C4-2B (cell line): ENCODE results near the gene DEAF1.

Experiments used
- H3K27ac ChIP-seq: fragments of 450-650 bp; 2 replicates; pipeline ENCODE4 v1.5.1; 2017
- CTCF ChIP-seq: fragments of 450-650 bp; conservative IDR thresholded peaks from 2 replicates; pipeline ENCODE4 v1.5.1; 2017; ENCODE audit warnings: mild to moderate bottlenecking
- ZFX ChIP-seq: fragments of 450-650 bp; IDR thresholded peaks from 2 replicates; pipeline ENCODE4 v1.6.1; 2017

The DEAF1 gene

DNA sequence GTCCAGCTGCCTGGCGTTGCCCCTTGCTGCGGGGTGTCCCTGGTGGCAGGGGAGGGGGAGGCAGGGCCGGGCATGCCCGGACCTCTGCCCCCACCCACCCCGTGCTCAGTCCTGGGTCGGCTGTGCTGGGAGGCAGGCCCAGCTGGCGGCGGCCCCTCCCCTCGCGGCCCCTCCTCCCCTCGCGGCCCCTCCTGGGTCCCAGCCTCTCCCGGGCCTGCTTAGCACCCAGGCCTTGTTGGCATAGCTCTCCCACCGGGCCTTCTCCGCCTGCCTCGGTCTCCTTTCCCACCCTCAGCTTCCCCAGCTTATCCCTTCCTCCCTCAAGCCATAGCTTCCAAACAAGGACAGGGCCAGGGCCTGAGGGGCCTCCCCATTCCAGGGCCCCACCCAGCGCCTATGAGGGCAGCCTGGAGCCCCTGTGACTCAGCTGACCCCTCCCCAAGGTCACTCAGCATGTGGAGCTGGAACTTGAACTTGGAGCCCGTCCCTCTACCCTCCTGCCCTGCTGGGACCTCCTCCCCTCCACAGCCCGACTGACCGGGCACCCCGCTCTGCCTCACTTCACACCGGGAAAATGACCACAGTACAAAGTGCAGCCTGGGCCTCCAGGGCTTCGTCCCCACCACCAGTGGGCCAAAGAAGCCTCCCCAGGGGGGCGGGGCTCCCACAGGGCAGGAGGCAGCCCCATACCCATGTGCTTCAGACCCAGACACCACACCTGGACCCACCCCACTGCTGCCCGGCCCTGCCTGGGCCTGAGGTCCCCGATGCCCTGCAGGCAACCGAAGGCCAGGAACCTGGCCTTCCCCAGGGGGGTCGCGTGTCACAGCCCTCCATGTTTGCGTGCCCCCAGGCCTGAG, 12.2 kb upstream of the DEAF1 start:
- TF ChIP-seq ZFX (no peak), CTCF (no peak)
- peak overlapping the region; percentile 98 for H3K27ac ChIP-seq

- TF ChIP-seq ZFX = no peak
- TF ChIP-seq CTCF = no peak
- peak overlapping the region; percentile 98 for H3K27ac ChIP-seq
These were observed 11.5 kb upstream of the DEAF1 start for GRCh38 chr11:706439-706956.

DNA sequence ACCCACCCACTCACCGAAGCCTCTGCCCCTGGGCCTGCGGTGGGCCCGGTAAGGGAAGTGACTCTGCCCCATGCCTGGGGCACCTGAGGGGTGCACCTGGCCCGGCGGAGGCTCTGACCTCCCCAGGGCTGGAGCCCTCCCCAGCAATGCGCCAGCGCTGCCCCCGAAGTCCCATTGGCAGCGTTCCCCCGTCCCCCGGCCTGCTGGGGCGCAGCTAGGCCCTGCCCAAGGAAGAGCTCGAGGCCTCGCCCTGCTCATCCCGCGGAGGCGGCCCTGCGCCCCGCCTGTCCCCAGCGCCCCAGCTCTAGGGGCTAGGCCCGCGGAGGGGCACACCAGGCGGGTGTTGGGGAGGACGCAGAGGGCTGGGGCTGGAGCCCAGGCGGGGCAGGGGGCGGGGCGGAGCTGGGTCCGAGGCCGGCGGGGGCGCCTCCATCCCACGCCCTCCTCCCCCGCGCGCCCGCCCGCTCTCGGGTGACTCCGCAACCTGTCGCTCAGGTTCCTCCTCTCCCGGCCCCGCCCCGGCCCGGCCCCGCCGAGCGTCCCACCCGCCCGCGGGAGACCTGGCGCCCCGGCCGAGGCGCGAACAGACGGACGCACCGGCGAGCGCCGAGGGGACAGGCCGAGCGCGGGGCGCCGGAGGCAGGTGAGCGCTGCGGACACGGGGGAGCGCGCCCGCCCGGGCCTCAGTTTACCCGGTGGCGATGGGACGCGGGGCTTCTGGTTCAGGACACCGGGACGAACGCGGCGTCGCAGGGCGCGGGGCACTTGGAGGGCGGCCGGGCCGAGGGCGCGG, 10.8 kb upstream of the DEAF1 start, which contains the start of gene EPS8L2:
TSS of gene EPS8L2 (plus strand) at position 586 of the 793 bp plus-strand sequence. CDS start 3,177 bp downstream, outside the sequence.
- TF ChIP-seq CTCF = no peak
- peak; percentile 25; the same call in 1 of the 2 replicates for TF ChIP-seq ZFX
- peak within 1 kb of the TSS; percentile 98 for H3K27ac ChIP-seq

GRCh38 chr11:704781-705645, 10.0 kb upstream of the DEAF1 start:
- TF ChIP-seq ZFX (no peak), CTCF (no peak)
- peak overlapping the region; percentile 98 for H3K27ac ChIP-seq

GRCh38 chr11:704228-704674, 9.2 kb upstream of the DEAF1 start:
- TF ChIP-seq ZFX (no peak), CTCF (no peak)

GRCh38 chr11:703506-703905, 8.5 kb upstream of the DEAF1 start:
- peak overlapping the region; percentile 98 for H3K27ac ChIP-seq
- TF ChIP-seq ZFX (no peak), CTCF (no peak)

More at GRCh38 chr11:704228-704674, 9.2 kb upstream of the DEAF1 start:
- H3K27ac ChIP-seq = peak overlapping the region; percentile 98
